MM.1S (cell line): ENCODE data around the gene CRYBG3.

Experiments used
- DNase-seq: peaks from one replicate; pipeline ENCODE4 v3.0.0-alpha.2; 2015
- H2AFZ ChIP-seq: fragments of 300-600 bp; sonication (generic); 2 replicates; pipeline ENCODE4 v1.6.0; 2016; ENCODE audit warnings: antibody characterized with exemption, low read length
- H3F3A ChIP-seq: fragments of 300-600 bp; sonication (generic); 2 replicates; pipeline ENCODE4 v1.6.1; 2016; ENCODE audit warnings: mild to moderate bottlenecking, antibody characterized with exemption, low read length, moderate library complexity, mixed read lengths; ENCODE audit not compliant: insufficient read depth
- H3K27ac ChIP-seq: fragments of 300-600 bp; sonication (generic); 2 replicates; pipeline ENCODE4 v1.5.1; 2016; ENCODE audit warnings: mild to moderate bottlenecking, low read length
- H3K27me3 ChIP-seq: fragments of 300-600 bp; sonication (generic); replicated peaks from 2 replicates; pipeline ENCODE4 v1.6.0; 2016; ENCODE audit warnings: low read length; ENCODE audit not compliant: insufficient read depth
- H3K36me3 ChIP-seq: fragments of 300-600 bp; sonication (generic); replicated peaks from 2 replicates; pipeline ENCODE4 v1.6.1; 2016; ENCODE audit warnings: mild to moderate bottlenecking, low read length, mixed read lengths; ENCODE audit not compliant: insufficient read depth
- H3K4me1 ChIP-seq: fragments of 300-600 bp; sonication (generic); 2 replicates; pipeline ENCODE4 v1.6.1; 2016; ENCODE audit warnings: low read length, mixed read lengths
- H3K4me2 ChIP-seq: fragments of 300-600 bp; sonication (generic); 2 replicates; pipeline ENCODE4 v1.6.0; 2016; ENCODE audit warnings: low read depth, low read length
- H3K4me3 ChIP-seq: fragments of 300-600 bp; sonication (generic); 2 replicates; pipeline ENCODE4 v1.5.1; 2016; ENCODE audit warnings: low read length, mixed read lengths
- H3K79me2 ChIP-seq: fragments of 300-600 bp; sonication (generic); 2 replicates; pipeline ENCODE4 v1.6.1; 2016; ENCODE audit warnings: mixed run types, low read length, mixed read lengths
- H3K9ac ChIP-seq: fragments of 300-600 bp; sonication (generic); 2 replicates; pipeline ENCODE4 v1.6.1; 2016; ENCODE audit warnings: low read length, mixed read lengths
- H3K9me2 ChIP-seq: fragments of 300-600 bp; sonication (generic); replicated peaks from 2 replicates; pipeline ENCODE4 v1.6.1; 2016; ENCODE audit warnings: mild to moderate bottlenecking, low read length, mixed read lengths; ENCODE audit not compliant: insufficient read depth
- H3K9me3 ChIP-seq: fragments of 300-600 bp; sonication (generic); replicated peaks from 2 replicates; pipeline ENCODE4 v1.6.1; 2016; ENCODE audit warnings: mild to moderate bottlenecking, low read length, mixed read lengths; ENCODE audit not compliant: insufficient read depth
- H4K20me1 ChIP-seq: fragments of 300-600 bp; sonication (generic); 2 replicates; pipeline ENCODE4 v1.6.1; 2016; ENCODE audit warnings: mild to moderate bottlenecking, low read length, moderate library complexity, mixed read lengths; ENCODE audit not compliant: insufficient read depth
- CTCF ChIP-seq: fragments of 300-600 bp; sonication (generic); IDR thresholded peaks from 2 replicates; pipeline ENCODE4 v1.5.1; 2016; ENCODE audit warnings: antibody characterized with exemption, low read length, mixed read lengths
- EZH2 ChIP-seq: fragments of 300-600 bp; sonication (generic); optimal IDR thresholded peaks from 2 replicates; pipeline ENCODE3; 2017; ENCODE audit warnings: low read depth, mild to moderate bottlenecking, antibody characterized with exemption, low read length, mixed read lengths
- EZH2phosphoT487 ChIP-seq: fragments of 300-600 bp; sonication (generic); IDR thresholded peaks from 2 replicates; pipeline ENCODE4 v1.6.1; 2018; ENCODE audit warnings: antibody characterized with exemption, low read length

CRYBG3 gene

GRCh38 chr3:97948351-97949109 is 126.7 kb downstream of the CRYBG3 start:
- Histone ChIP-seq H3K27ac (no peak overlapping the region), H3K9me2 (no peaks in the 10 kb centered on the region)

GRCh38 chr3:97949110-97949485 is 127.3 kb downstream of the CRYBG3 start:
- TF ChIP-seq EZH2 (no peak), CTCF (no peak), EZH2phosphoT487 (no peak)
- Histone ChIP-seq H3K9me2 (no peaks in the 10 kb centered on the region), H3F3A (no peaks in the 10 kb centered on the region), H3K9ac (no peak overlapping the region), H3K79me2 (no peaks in the 10 kb centered on the region), H3K4me3 (no peak overlapping the region), H4K20me1 (no peaks in the 10 kb centered on the region), H3K27me3 (no peaks in the 10 kb centered on the region), H3K27ac (no peak overlapping the region), H3K4me1 (no peaks in the 10 kb centered on the region), H2AFZ (no peak overlapping the region), H3K9me3 (no peaks in the 10 kb centered on the region), H3K36me3 (peaks cover 4% of the 10 kb centered on the region; the same call in 1 of the 2 replicates), H3K4me2 (no peak overlapping the region)
- DNase-seq: no peak

More at GRCh38 chr3:97948351-97949109, 126.7 kb downstream of the CRYBG3 start:
- no peaks in the 10 kb centered on the region for H3K4me1 ChIP-seq
- H3K9me3 ChIP-seq: no peaks in the 10 kb centered on the region
- no peaks in the 10 kb centered on the region for H4K20me1 ChIP-seq
- H3K4me2 ChIP-seq: no peak overlapping the region
- no peaks in the 10 kb centered on the region for H3K79me2 ChIP-seq
- TF ChIP-seq EZH2phosphoT487 (no peak), CTCF (no peak), EZH2 (no peak)
- no peaks in the 10 kb centered on the region for H3K27me3 ChIP-seq
- no peak overlapping the region for H3K9ac ChIP-seq
- H3K36me3 ChIP-seq: peaks cover 7% of the 10 kb centered on the region; the same call in 1 of the 2 replicates
- H3K4me3 ChIP-seq: no peak overlapping the region
- no peak overlapping the region for H2AFZ ChIP-seq
- DNase-seq: no peak
- no peaks in the 10 kb centered on the region for H3F3A ChIP-seq

- Histone ChIP-seq H3K9ac (no peak overlapping the region), H3K4me2 (no peak overlapping the region), H3K4me3 (no peak overlapping the region), H3K79me2 (no peaks in the 10 kb centered on the region), H3K27ac (no peak overlapping the region), H3K9me3 (no peaks in the 10 kb centered on the region), H3K27me3 (no peaks in the 10 kb centered on the region), H3K36me3 (peaks cover 4% of the 10 kb centered on the region; the same call in 1 of the 2 replicates), H3K4me1 (no peaks in the 10 kb centered on the region), H2AFZ (no peak overlapping the region), H3F3A (no peaks in the 10 kb centered on the region), H4K20me1 (no peaks in the 10 kb centered on the region), H3K9me2 (no peaks in the 10 kb centered on the region)
- DNase-seq: no peak
- TF ChIP-seq EZH2: no peak
- no peak for TF ChIP-seq CTCF
- no peak for TF ChIP-seq EZH2phosphoT487
Observed at GRCh38 chr3:97949743-97950142, 127.9 kb downstream of the CRYBG3 start.
